HG02852 (cell line): ENCODE results near the gene CTIF.

Source experiments
- ATAC-seq: cut with Tn5 transposase; IDR thresholded peaks from one replicate; pipeline ENCODE4 v1.9.1; 2021; ENCODE audit warnings: mild to moderate bottlenecking, moderate library complexity; ENCODE audit not compliant: unreplicated experiment

Gene CTIF

GRCh38 chr18:48742304-48742703, 203.5 kb downstream of the CTIF start:
- ATAC-seq: no peak

- no peak for ATAC-seq
Measured at GRCh38 chr18:48742706-48743475, 204.1 kb downstream of the CTIF start.

GRCh38 chr18:48743886-48744285, 205.1 kb downstream of the CTIF start:
- no peak for ATAC-seq

- ATAC-seq: no peak
Measured at GRCh38 chr18:48745293-48745692, 206.5 kb downstream of the CTIF start.

- ATAC-seq: no peak
Measured at GRCh38 chr18:48749768-48750167, 210.9 kb downstream of the CTIF start.

- no peak for ATAC-seq
Measured at GRCh38 chr18:48750485-48751175, 211.8 kb downstream of the CTIF start.

GRCh38 chr18:48751727-48752468, 213.1 kb downstream of the CTIF start:
- no peak for ATAC-seq

GRCh38 chr18:48752478-48752877, 213.6 kb downstream of the CTIF start:
- ATAC-seq: no peak

- ATAC-seq: no peak
Measured at GRCh38 chr18:48752928-48753327, 214.1 kb downstream of the CTIF start.

- no peak for ATAC-seq
Measured at GRCh38 chr18:48753691-48754090, 214.9 kb downstream of the CTIF start.

- ATAC-seq: no peak
Measured at GRCh38 chr18:48754559-48754958, 215.7 kb downstream of the CTIF start.

- ATAC-seq: peak; percentile 58
Measured at GRCh38 chr18:48754993-48755473, 216.2 kb downstream of the CTIF start.

GRCh38 chr18:48756511-48757226, 217.8 kb downstream of the CTIF start:
- ATAC-seq: no peak

- ATAC-seq: no peak
Measured at GRCh38 chr18:48757367-48757766, 218.5 kb downstream of the CTIF start.

GRCh38 chr18:48757906-48758305, 219.1 kb downstream of the CTIF start:
- no peak for ATAC-seq

- no peak for ATAC-seq
Measured at GRCh38 chr18:48761582-48761981, 222.8 kb downstream of the CTIF start.

- ATAC-seq: no peak
Measured at GRCh38 chr18:48762022-48762421, 223.2 kb downstream of the CTIF start.

- no peak for ATAC-seq
Measured at GRCh38 chr18:48762836-48763718, 224.2 kb downstream of the CTIF start.

GRCh38 chr18:48763719-48764100, 224.9 kb downstream of the CTIF start:
- ATAC-seq: no peak

- ATAC-seq: no peak
Measured at GRCh38 chr18:48765053-48765452, 226.2 kb downstream of the CTIF start.
